Glomerular endothelial cell (primary cell): ENCODE data around the gene S1PR3. TPM values are rescaled to one million over a fixed set of nuclear protein-coding genes. Genes with fewer than 3 reads are reported as not detected.
"Not testable (repeated sequence)": the region's sequence is repeated elsewhere in the genome, so short reads cannot be mapped to it uniquely, and the experiment has no call there.

Experiments
- DNase-seq: peaks from one replicate; pipeline ENCODE4 v3.0.0-alpha.2; 2011; ENCODE audit warnings: low read depth, low spot score; ENCODE audit errors: extremely low read depth
- total RNA-seq: library from RNA; depleted of rRNA; stranded (reverse); fragments of >200 nt; gene quantifications from 2 replicates; pipeline ENCODE4 v1.2.3, GENCODE V29; 2015

The S1PR3 gene
- 21.4 and 22.3 TPM in 2 replicates for total RNA-seq

GRCh38 chr9:88991066-88992034 lies at the start of gene S1PR3:
TSS of gene S1PR3 (plus strand) at chr9:88991468. CDS start at chr9:89001201, 9,733 bp downstream.
- DNase-seq = no peak

GRCh38 chr9:88941586-88941985 lies 49.7 kb upstream of the S1PR3 start:
- DNase-seq = not testable (repeated sequence)

- DNase-seq = no peak
These were observed 48.9 kb upstream of the S1PR3 start for GRCh38 chr9:88942411-88942810.

GRCh38 chr9:88945636-88946333 lies 45.5 kb upstream of the S1PR3 start:
- DNase-seq = no peak

GRCh38 chr9:88947581-88948573 lies 43.4 kb upstream of the S1PR3 start:
- DNase-seq = no peak

- DNase-seq = peak; percentile 5
These were observed 41.8 kb upstream of the S1PR3 start for GRCh38 chr9:88949425-88949824.

- no peak for DNase-seq
These were observed 41.3 kb upstream of the S1PR3 start for GRCh38 chr9:88949961-88950340.

- DNase-seq = no peak
These were observed 40.7 kb upstream of the S1PR3 start for GRCh38 chr9:88950341-88951154.

- no peak for DNase-seq
These were observed 40.1 kb upstream of the S1PR3 start for GRCh38 chr9:88951155-88951542.

- no peak for DNase-seq
These were observed 39.1 kb upstream of the S1PR3 start for GRCh38 chr9:88952086-88952615.

GRCh38 chr9:88952976-88953375 lies 38.3 kb upstream of the S1PR3 start:
- no peak for DNase-seq

- no peak for DNase-seq
These were observed 37.8 kb upstream of the S1PR3 start for GRCh38 chr9:88953381-88954029.

GRCh38 chr9:88954066-88954465 lies 37.2 kb upstream of the S1PR3 start:
- DNase-seq = no peak

GRCh38 chr9:88957526-88957925 lies 33.7 kb upstream of the S1PR3 start:
- DNase-seq = no peak

- no peak for DNase-seq
These were observed 31.4 kb upstream of the S1PR3 start for GRCh38 chr9:88959727-88960469.

- no peak for DNase-seq
These were observed 30.6 kb upstream of the S1PR3 start for GRCh38 chr9:88960632-88961031.

GRCh38 chr9:88965473-88965872 lies 25.8 kb upstream of the S1PR3 start:
- no peak for DNase-seq
